HepG2 (cell line): ENCODE data around the gene ABHD12. TPM values are rescaled to one million over a fixed set of nuclear protein-coding genes. Genes with fewer than 3 reads are reported as not detected.

ENCODE experiments used
- ARID2 ChIP-seq: sonication (generic); formaldehyde crosslinking; IDR thresholded peaks from 2 replicates; pipeline ENCODE4 v1.8.1; 2022; ENCODE audit warnings: mild to moderate bottlenecking, missing genetic modification reagents, borderline replicate concordance
- ARID5B ChIP-seq: IDR thresholded peaks from 2 replicates; pipeline ENCODE4 v1.4.0; 2020; ENCODE audit warnings: mild to moderate bottlenecking, missing genetic modification reagents
- CBX1 ChIP-seq: IDR thresholded peaks from one replicate; pipeline ENCODE4 v1.6.1; 2016; ENCODE audit warnings: antibody characterized with exemption, low read depth
- HCFC1 ChIP-seq: fragments of 150-350 bp; IDR thresholded peaks from 2 replicates; pipeline ENCODE4 v1.6.1; 2014; ENCODE audit warnings: low read depth, low read length
- HMG20A ChIP-seq: IDR thresholded peaks from 2 replicates; pipeline ENCODE4 v1.6.1; 2016; ENCODE audit warnings: borderline replicate concordance
- ISX ChIP-seq: sonication (generic); formaldehyde crosslinking; conservative IDR thresholded peaks from 2 replicates; pipeline ENCODE4 v1.5.0; 2020; ENCODE audit warnings: missing genetic modification reagents
- JUND ChIP-seq: sonication (generic); formaldehyde crosslinking; IDR thresholded peaks from 2 replicates; pipeline ENCODE4 v1.8.0; 2022; ENCODE audit warnings: mild to moderate bottlenecking, missing genetic modification reagents
- PREB ChIP-seq: sonication (generic); formaldehyde crosslinking; IDR thresholded peaks from 2 replicates; pipeline ENCODE4 v1.4.0; 2020; ENCODE audit warnings: missing genetic modification reagents
- RXRA ChIP-seq: sonication (generic); formaldehyde crosslinking; IDR thresholded peaks from 2 replicates; pipeline ENCODE4 v1.5.1; 2020; ENCODE audit warnings: missing genetic modification reagents
- ZBTB3 ChIP-seq: sonication (generic); formaldehyde crosslinking; IDR thresholded peaks from 2 replicates; pipeline ENCODE4 v1.4.0; 2020; ENCODE audit warnings: low read depth, mild to moderate bottlenecking, moderate library complexity, missing genetic modification reagents, borderline replicate concordance
- ZNF224 ChIP-seq: sonication (generic); formaldehyde crosslinking; IDR thresholded peaks from 2 replicates; pipeline ENCODE4 v1.5.0; 2020; ENCODE audit warnings: mild to moderate bottlenecking, missing genetic modification reagents
- ZNF235 ChIP-seq: sonication (generic); formaldehyde crosslinking; IDR thresholded peaks from 2 replicates; pipeline ENCODE4 v1.8.1; 2023; ENCODE audit warnings: mild to moderate bottlenecking, missing genetic modification reagents, borderline replicate concordance
- ZNF883 ChIP-seq: sonication (generic); formaldehyde crosslinking; IDR thresholded peaks from 2 replicates; pipeline ENCODE4 v1.5.1; 2020; ENCODE audit warnings: mild to moderate bottlenecking, missing genetic modification reagents; ENCODE audit errors: not compliant biosample characterization
- polyA plus RNA-seq, 8 experiments: library from polyadenylated mRNA; depleted of rRNA in 3 of 8; stranded (reverse) in 7 of 8; unstranded in 1 of 8; fragments of >200 nt; fragmentation: Illumina TruSeq in 4 of 8; extraction: Trizol in 4 of 8; gene quantifications; 2 replicates each; pipeline versions ENCODE4 v1.2.1 to v1.2.3, GENCODE V29; 2011 to 2016; ENCODE audit warnings: low read depth in 4 of 8, missing spikeins in 1 of 8, mixed read lengths in 1 of 8; ENCODE audit not compliant: insufficient read depth in 1 of 8
- total RNA-seq, 5 experiments: library from RNA; depleted of rRNA; stranded (reverse); fragments of >200 nt; fragmentation: Illumina TruSeq; extraction: Trizol; gene quantifications; 2 replicates each; pipeline ENCODE4 v1.2.3, GENCODE V29; 2016; ENCODE audit warnings: low read depth in 1 of 5
- TF ChIP-seq, protein P1 (sequence below): sonication (generic); formaldehyde crosslinking; IDR thresholded peaks from 2 replicates; pipeline ENCODE4 v1.5.0; 2020; ENCODE audit warnings: missing genetic modification reagents
- TF ChIP-seq, protein P2 (sequence below): sonication (generic); formaldehyde crosslinking; IDR thresholded peaks from 2 replicates; pipeline ENCODE4 v1.5.1; 2020; ENCODE audit warnings: mild to moderate bottlenecking, missing genetic modification reagents
- TF ChIP-seq, protein P3 (sequence below): sonication (generic); formaldehyde crosslinking; IDR thresholded peaks from 2 replicates; pipeline ENCODE4 v1.8.1; 2023; ENCODE audit warnings: mild to moderate bottlenecking, moderate library complexity, missing genetic modification reagents

Gene ABHD12
- total and polyA plus RNA-seq, 2 of the 13 experiments (the other 11 are each of a cell fraction or from before 2014, with no cell fraction given) = 23.5 to 72.1 TPM

DNA sequence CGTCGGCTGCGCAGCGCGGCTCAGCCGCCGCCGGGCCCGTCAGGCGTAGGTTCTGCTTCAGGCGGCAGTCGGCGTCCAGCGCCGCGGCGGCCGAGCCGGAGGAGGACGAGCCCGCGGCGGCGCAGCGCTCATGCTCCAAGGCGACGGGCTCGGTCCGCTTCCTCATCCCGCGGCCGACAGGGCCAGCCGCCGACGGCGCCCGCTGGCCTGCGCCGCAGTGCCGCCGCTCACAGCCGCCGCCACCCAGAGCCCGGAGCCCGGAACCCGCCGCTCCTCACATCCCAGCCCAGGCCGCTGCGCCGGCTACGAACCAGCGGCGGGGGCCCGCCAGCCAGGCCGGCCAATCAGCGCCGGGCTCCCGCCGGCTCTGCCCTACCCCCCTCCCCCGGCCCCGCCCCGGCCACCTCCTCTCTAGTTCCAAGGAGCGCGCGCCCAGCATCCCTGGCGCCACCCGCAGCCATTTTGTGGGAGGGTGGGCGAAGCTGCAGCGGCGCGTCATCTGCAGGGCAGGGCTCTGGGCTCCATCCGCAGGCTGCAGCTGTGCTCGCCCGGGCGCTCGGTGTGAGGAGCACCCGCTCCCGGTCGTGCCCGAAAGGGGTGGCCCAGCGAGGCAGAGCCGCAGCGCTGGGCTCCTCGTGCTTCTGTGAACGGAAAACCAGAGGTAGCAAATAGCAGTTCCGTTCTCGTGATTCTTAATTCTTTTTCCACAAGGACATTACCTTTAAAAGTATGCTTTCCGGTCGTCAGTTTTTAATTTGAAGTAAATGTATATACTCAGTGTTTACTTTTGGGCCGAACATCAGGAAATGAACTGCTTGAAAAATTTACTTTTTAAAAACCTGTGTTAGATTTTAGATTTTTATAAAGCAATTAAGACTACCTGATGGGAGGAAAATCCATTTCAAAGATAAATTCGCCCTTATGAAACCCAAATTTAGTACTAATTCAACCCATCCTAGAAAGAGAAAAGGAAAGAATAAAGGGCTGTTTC, at the start of gene ABHD12 (continued):
- TF ChIP-seq ARID5B (CRISPR knock-in tag) (peak; percentile 81), HCFC1 (peak; percentile 43; the same call in 1 of the 2 replicates), PREB (CRISPR knock-in tag) (no peak), ZNF235 (CRISPR knock-in tag) (peak; percentile 44; the same call in 1 of the 2 replicates), ZNF224 (CRISPR knock-in tag) (no peak; the same call in 1 of the 2 replicates), ZNF883 (peak; percentile 80), RXRA (CRISPR knock-in tag) (peak; percentile 81), ISX (CRISPR knock-in tag) (no peak), HMG20A (peak; percentile 54; the same call in 1 of the 2 replicates), JUND (peak; percentile 54; the same call in 1 of the 2 replicates), ZBTB3 (CRISPR knock-in tag) (peak; percentile 71; the same call in 1 of the 2 replicates), CBX1 (no peak), ARID2 (CRISPR knock-in tag) (peak; percentile 65; the same call in 1 of the 2 replicates)
- TF ChIP-seq, protein P1, sequence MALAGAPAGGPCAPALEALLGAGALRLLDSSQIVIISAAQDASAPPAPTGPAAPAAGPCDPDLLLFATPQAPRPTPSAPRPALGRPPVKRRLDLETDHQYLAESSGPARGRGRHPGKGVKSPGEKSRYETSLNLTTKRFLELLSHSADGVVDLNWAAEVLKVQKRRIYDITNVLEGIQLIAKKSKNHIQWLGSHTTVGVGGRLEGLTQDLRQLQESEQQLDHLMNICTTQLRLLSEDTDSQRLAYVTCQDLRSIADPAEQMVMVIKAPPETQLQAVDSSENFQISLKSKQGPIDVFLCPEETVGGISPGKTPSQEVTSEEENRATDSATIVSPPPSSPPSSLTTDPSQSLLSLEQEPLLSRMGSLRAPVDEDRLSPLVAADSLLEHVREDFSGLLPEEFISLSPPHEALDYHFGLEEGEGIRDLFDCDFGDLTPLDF = peak; percentile 87
- TF ChIP-seq, protein P2, sequence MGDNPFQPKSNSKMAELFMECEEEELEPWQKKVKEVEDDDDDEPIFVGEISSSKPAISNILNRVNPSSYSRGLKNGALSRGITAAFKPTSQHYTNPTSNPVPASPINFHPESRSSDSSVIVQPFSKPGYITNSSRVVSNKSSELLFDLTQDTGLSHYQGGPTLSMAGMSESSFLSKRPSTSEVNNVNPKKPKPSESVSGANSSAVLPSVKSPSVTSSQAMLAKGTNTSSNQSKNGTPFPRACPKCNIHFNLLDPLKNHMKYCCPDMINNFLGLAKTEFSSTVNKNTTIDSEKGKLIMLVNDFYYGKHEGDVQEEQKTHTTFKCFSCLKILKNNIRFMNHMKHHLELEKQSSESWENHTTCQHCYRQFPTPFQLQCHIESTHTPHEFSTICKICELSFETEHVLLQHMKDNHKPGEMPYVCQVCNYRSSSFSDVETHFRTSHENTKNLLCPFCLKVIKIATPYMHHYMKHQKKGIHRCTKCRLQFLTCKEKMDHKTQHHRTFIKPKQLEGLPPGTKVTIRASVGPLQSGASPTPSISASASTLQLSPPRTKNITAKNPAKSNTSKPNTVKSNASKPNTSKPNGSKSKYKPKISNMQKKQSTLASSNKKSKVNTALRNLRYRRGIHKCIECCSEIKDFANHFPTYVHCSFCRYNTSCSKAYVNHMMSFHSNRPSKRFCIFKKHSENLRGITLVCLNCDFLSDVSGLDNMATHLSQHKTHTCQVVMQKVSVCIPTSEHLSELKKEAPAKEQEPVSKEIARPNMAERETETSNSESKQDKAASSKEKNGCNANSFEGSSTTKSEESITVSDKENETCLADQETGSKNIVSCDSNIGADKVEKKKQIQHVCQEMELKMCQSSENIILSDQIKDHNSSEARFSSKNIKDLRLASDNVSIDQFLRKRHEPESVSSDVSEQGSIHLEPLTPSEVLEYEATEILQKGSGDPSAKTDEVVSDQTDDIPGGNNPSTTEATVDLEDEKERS (CRISPR knock-in tag) = no peak
- TF ChIP-seq, protein P3, sequence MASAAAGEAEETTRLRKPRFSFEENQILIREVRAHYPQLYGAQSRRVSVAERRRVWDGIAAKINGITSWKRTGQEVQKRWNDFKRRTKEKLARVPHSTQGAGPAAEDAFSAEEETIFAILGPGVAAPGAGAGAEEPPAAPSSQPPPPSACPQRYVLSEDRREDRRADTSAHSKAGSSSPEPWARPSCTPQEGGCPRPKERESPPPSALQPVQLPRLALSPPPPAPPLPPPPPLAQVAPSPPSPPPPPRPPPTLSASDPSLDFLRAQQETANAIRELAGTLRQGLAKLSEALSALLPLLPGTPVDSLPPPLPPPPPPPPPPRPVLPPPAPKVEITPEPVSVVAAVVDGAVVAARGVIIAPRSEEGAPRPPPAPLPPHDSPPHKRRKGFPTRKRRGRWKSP (CRISPR knock-in tag) = no peak
